ENCODE results near the gene HIVEP3. TPM values are rescaled to one million over a fixed set of nuclear protein-coding genes. Genes with fewer than 3 reads are reported as not detected.

The HIVEP3 gene
- total RNA-seq, 2 experiments from 2014 or later = 18.6 to 20.4 TPM

- no peaks in the 10 kb centered on the region for H3K36me3 Mint-ChIP-seq (ENCODE audit: low read depth)
- peaks cover 35% of the 10 kb centered on the region for H3K4me1 Mint-ChIP-seq (ENCODE audit: low read depth)
- POLR2A ChIA-PET = interaction anchor here (1.2 kb wide), 1 partner anchor 75 kb away, joined by 3 read pairs; no protein-coding TSS in a partner anchor
- no peak for ATAC-seq
- H3K27ac Mint-ChIP-seq = no peak overlapping the region
- intact Hi-C loops (cut with micrococcal nuclease) = loop anchor here (5.0 to 10.0 kb wide), 2 partner anchors 49 to 222 kb away; no protein-coding TSS in a partner anchor
- no peaks in the 10 kb centered on the region for H3K9me3 Mint-ChIP-seq
- no peak overlapping the region for H3K4me3 Mint-ChIP-seq
- TF ChIP-seq, protein P1, sequence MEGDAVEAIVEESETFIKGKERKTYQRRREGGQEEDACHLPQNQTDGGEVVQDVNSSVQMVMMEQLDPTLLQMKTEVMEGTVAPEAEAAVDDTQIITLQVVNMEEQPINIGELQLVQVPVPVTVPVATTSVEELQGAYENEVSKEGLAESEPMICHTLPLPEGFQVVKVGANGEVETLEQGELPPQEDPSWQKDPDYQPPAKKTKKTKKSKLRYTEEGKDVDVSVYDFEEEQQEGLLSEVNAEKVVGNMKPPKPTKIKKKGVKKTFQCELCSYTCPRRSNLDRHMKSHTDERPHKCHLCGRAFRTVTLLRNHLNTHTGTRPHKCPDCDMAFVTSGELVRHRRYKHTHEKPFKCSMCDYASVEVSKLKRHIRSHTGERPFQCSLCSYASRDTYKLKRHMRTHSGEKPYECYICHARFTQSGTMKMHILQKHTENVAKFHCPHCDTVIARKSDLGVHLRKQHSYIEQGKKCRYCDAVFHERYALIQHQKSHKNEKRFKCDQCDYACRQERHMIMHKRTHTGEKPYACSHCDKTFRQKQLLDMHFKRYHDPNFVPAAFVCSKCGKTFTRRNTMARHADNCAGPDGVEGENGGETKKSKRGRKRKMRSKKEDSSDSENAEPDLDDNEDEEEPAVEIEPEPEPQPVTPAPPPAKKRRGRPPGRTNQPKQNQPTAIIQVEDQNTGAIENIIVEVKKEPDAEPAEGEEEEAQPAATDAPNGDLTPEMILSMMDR (IDR thresholded peaks at IDR 0.05) = no peak
- H3K27me3 Mint-ChIP-seq = no peaks in the 10 kb centered on the region
- CTCF ChIA-PET = interaction anchor here (1.3 to 1.8 kb wide), 2 partner anchors 17 to 74 kb away, joined by 3 to 4 read pairs; no protein-coding TSS in a partner anchor
- DNase-seq = no peak
These were observed 105.5 kb downstream of the HIVEP3 start for GRCh38 chr1:41813226-41813625.

- CTCF ChIA-PET = interaction anchor here (0.6 to 1.8 kb wide), 21 partner anchors 10 to 296 kb away, joined by 3 to 12 read pairs (median 4); partner anchors contain the start of gene HIVEP3
- TF ChIP-seq, protein P1 (IDR thresholded peaks at IDR 0.05) = no peak
- POLR2A ChIA-PET = interaction anchor here (1.0 to 1.6 kb wide), 4 partner anchors 10 to 79 kb away, joined by 3 read pairs; no protein-coding TSS in a partner anchor
- Mint-ChIP-seq H3K4me3 (no peak overlapping the region), H3K27ac (no peak overlapping the region), H3K9me3 (no peaks in the 10 kb centered on the region), H3K4me1 (ENCODE audit: low read depth) (peaks cover 43% of the 10 kb centered on the region), H3K36me3 (ENCODE audit: low read depth) (no peaks in the 10 kb centered on the region), H3K27me3 (no peaks in the 10 kb centered on the region)
- ATAC-seq = no peak
- no peak for DNase-seq
- intact Hi-C loops (cut with micrococcal nuclease) = loop anchor here (5.0 to 10.0 kb wide), 2 partner anchors 50 to 222 kb away; no protein-coding TSS in a partner anchor
These were observed 106.3 kb downstream of the HIVEP3 start for GRCh38 chr1:41812453-41812852.

- H3K4me3 Mint-ChIP-seq = no peak overlapping the region
- no peaks in the 10 kb centered on the region for H3K27me3 Mint-ChIP-seq
- ATAC-seq (peak; percentile 64), DNase-seq (peak; percentile 77)
- peaks cover 47% of the 10 kb centered on the region for H3K4me1 Mint-ChIP-seq (ENCODE audit: low read depth)
- ChIA-PET POLR2A (interaction anchor here (1.0 to 1.6 kb wide), 4 partner anchors 9 to 80 kb away, joined by 3 read pairs; no protein-coding TSS in a partner anchor), CTCF (interaction anchor here (0.6 to 1.8 kb wide), 23 partner anchors 9 to 296 kb away, joined by 3 to 12 read pairs (median 4); partner anchors contain the start of gene HIVEP3)
- no peak overlapping the region for H3K27ac Mint-ChIP-seq
- no peaks in the 10 kb centered on the region for H3K9me3 Mint-ChIP-seq
- TF ChIP-seq, protein P1 (IDR thresholded peaks at IDR 0.05) = peak; percentile 51
- intact Hi-C loops (cut with micrococcal nuclease) = loop anchor here (5.0 to 10.0 kb wide), 2 partner anchors 50 to 223 kb away; no protein-coding TSS in a partner anchor
- H3K36me3 Mint-ChIP-seq (ENCODE audit: low read depth) = no peaks in the 10 kb centered on the region
These were observed 106.7 kb downstream of the HIVEP3 start for GRCh38 chr1:41812051-41812450.

DNA sequence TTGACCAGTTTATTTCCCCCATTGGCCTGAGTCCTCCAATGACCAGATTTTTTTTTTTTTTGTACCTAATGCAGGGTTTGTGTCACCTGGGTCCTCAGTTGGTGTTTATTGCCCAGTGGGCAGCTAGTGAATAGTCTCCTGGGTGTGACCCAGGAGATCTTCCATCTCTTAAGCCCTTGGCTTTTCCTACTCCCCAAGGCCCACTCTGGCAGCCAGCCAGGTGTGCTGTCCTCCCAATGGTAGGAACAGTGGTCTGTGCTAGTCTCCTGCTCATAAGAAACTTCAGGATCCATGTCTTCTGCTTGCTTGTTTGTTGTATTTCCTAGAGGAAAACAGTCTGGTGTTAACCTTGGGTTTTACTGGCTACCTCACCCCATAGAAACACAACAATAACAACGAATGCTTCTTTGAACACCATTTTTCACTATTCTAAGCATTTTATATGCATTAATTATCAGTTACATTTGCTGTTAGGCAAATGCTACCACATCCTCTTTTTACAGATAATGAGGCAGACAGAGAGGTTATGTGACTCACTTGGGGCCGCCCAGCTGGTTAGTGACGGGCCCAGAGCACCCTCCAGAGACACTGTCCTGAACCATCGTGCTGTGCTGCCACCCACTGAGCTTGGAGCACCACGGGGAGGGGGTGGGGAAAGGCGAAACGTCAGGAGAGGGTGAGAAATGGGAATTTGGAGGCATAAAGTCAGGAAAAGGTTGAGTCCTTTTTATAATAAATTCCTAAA, 107.5 kb downstream of the HIVEP3 start:
- H3K4me1 Mint-ChIP-seq (ENCODE audit: low read depth) = peaks cover 55% of the 10 kb centered on the region
- intact Hi-C loops (cut with micrococcal nuclease) = loop anchor here (5.0 to 10.0 kb wide), 2 partner anchors 51 to 224 kb away; no protein-coding TSS in a partner anchor
- H3K36me3 Mint-ChIP-seq (ENCODE audit: low read depth) = no peaks in the 10 kb centered on the region
- no peaks in the 10 kb centered on the region for H3K27me3 Mint-ChIP-seq
- H3K27ac Mint-ChIP-seq = no peak overlapping the region
- ChIA-PET POLR2A (interaction anchor here (1.0 to 1.6 kb wide), 2 partner anchors 60 to 81 kb away, joined by 3 read pairs; no protein-coding TSS in a partner anchor), CTCF (interaction anchor here (0.7 to 1.8 kb wide), 22 partner anchors 10 to 364 kb away, joined by 3 to 12 read pairs (median 4); no protein-coding TSS in a partner anchor)
- H3K4me3 Mint-ChIP-seq = no peak overlapping the region
- TF ChIP-seq, protein P1 (IDR thresholded peaks at IDR 0.05) = no peak
- DNase-seq = peak; percentile 82
- no peaks in the 10 kb centered on the region for H3K9me3 Mint-ChIP-seq
- ATAC-seq = peak; percentile 59
